H1 (cell line): Measurements from ENCODE around the gene SLC35F3. TPM values are rescaled to one million over a fixed set of nuclear protein-coding genes. Genes with fewer than 3 reads are reported as not detected.

ENCODE experiments used
- CTCF ChIA-PET: fragments of 300-600 bp; sonication (Branson Sonifier 250); formaldehyde crosslinking; loops from one replicate; lab custom pipeline; 2021; ENCODE audit not compliant: partially characterized antibody; lab: Charles Lee
- POLR2A ChIA-PET: fragments of 300-600 bp; sonication (Branson Sonifier 250); formaldehyde crosslinking; loops from one replicate; lab custom pipeline; 2021; ENCODE audit warnings: inconsistent platforms; ENCODE audit not compliant: partially characterized antibody; lab: Charles Lee
- DNase-seq, 2 experiments: peaks; one replicate each; pipeline versions ENCODE4 v3.0.0 to v3.0.0-alpha.2; 2010 to 2022; ENCODE audit warnings: low spot score in 2 of 2, low read depth in 1 of 2, mixed read lengths in 1 of 2
- FAIRE-seq: peaks from 2 replicates; lab custom pipeline; 2011; peaks lifted over from hg19 to GRCh38; lab: Jason Lieb, UNC
- H2AFZ ChIP-seq: 2 replicates; pipeline ENCODE4 v1.8.1; 2012; ENCODE audit warnings: low read length, inconsistent platforms
- H2AK5ac ChIP-seq: 2 replicates; pipeline ENCODE4 v1.6.1; 2013; ENCODE audit warnings: low read depth, low read length
- H2BK120ac ChIP-seq: replicated peaks from 2 replicates; pipeline ENCODE3; 2013; ENCODE audit warnings: low read depth, low read length, inconsistent platforms
- H2BK12ac ChIP-seq: 2 replicates; pipeline ENCODE4 v1.6.1; 2013; ENCODE audit warnings: low read depth, low read length
- H2BK15ac ChIP-seq: 2 replicates; pipeline ENCODE4 v1.6.1; 2013; ENCODE audit warnings: low read length
- H2BK20ac ChIP-seq: 2 replicates; pipeline ENCODE4 v1.6.1; 2013; ENCODE audit warnings: low read length
- H2BK5ac ChIP-seq: 2 replicates; pipeline ENCODE4 v1.6.1; 2013; ENCODE audit warnings: low read depth, low read length
- H3K14ac ChIP-seq: 2 replicates; pipeline ENCODE4 v1.6.1; 2013; ENCODE audit warnings: inconsistent platforms; ENCODE audit not compliant: insufficient read length
- H3K18ac ChIP-seq: 2 replicates; pipeline ENCODE4 v1.6.1; 2013; ENCODE audit warnings: low read length; ENCODE audit errors: extremely low read depth
- H3K23ac ChIP-seq: 2 replicates; pipeline ENCODE4 v1.6.1; 2013; ENCODE audit warnings: inconsistent platforms; ENCODE audit not compliant: insufficient read length
- H3K23me2 ChIP-seq: 2 replicates; pipeline ENCODE4 v1.6.1; 2013; ENCODE audit warnings: low read depth, low read length
- H3K27ac ChIP-seq: 2 replicates; pipeline ENCODE4 v1.6.1; 2011; ENCODE audit warnings: low read depth, low read length, inconsistent platforms
- H3K27me3 ChIP-seq, 4 experiments: replicated peaks in 1 of 4; 1 replicate in 1 of 4; 2 replicates in 3 of 4; pipeline versions ENCODE4 v1.6.1 to v1.8.1; 2011 to 2013; ENCODE audit warnings: low read length in 3 of 4, mild to moderate bottlenecking in 3 of 4, inconsistent platforms in 2 of 4, mixed read lengths in 2 of 4, moderate library complexity in 1 of 4; ENCODE audit not compliant: control insufficient read depth in 3 of 4, insufficient read depth in 3 of 4; ENCODE audit errors: extremely low read depth in 1 of 4
- H3K36me3 ChIP-seq, 4 experiments: 2 replicates each; pipeline versions ENCODE4 v1.6.1 to v1.8.1; 2011 to 2013; ENCODE audit warnings: mild to moderate bottlenecking in 4 of 4, low read length in 3 of 4, moderate library complexity in 2 of 4, control low read depth in 1 of 4, inconsistent platforms in 1 of 4; ENCODE audit not compliant: insufficient read depth in 4 of 4, control insufficient read depth in 2 of 4
- H3K4ac ChIP-seq: replicated peaks from 2 replicates; pipeline ENCODE3; 2013; ENCODE audit warnings: low read length, low read depth, mixed read lengths, inconsistent platforms; ENCODE audit not compliant: insufficient read length
- H3K4me1 ChIP-seq, 4 experiments: replicated peaks in 1 of 4; 1 replicate in 1 of 4; 2 replicates in 3 of 4; pipeline versions ENCODE4 v1.6.1 to v1.8.1; 2011 to 2013; ENCODE audit warnings: low read length in 3 of 4, inconsistent platforms in 2 of 4, mixed read lengths in 1 of 4; ENCODE audit not compliant: insufficient read depth in 4 of 4, control insufficient read depth in 3 of 4
- H3K4me2 ChIP-seq, 2 experiments: 2 replicates each; pipeline versions ENCODE4 v1.6.1 to v1.8.1; 2011 to 2013; ENCODE audit warnings: low read depth in 2 of 2, low read length in 2 of 2, control low read depth in 1 of 2, inconsistent platforms in 1 of 2, mild to moderate bottlenecking in 1 of 2; ENCODE audit not compliant: insufficient read depth in 1 of 2
- H3K4me3 ChIP-seq, 4 experiments: fragments of 200-600, 300-600 bp in 1 of 4; sonication (generic), shearing (Covaris generic), sonication (Bioruptor Twin) in 1 of 4; 2 replicates each; pipeline versions ENCODE4 v1.5.1 to v1.8.1; 2011 to 2016; ENCODE audit warnings: low read length in 4 of 4, low read depth in 3 of 4, control low read depth in 2 of 4, inconsistent platforms in 2 of 4, mild to moderate bottlenecking in 2 of 4, mixed read lengths in 1 of 4, moderate library complexity in 1 of 4; ENCODE audit not compliant: insufficient read depth in 2 of 4; ENCODE audit errors: extremely low read depth in 1 of 4
- H3K56ac ChIP-seq: replicated peaks from 2 replicates; pipeline ENCODE3; 2013; ENCODE audit warnings: low read depth, mild to moderate bottlenecking, mixed read lengths, low read length, inconsistent platforms; ENCODE audit not compliant: insufficient read length
- H3K79me1 ChIP-seq: 2 replicates; pipeline ENCODE4 v1.6.1; 2013; ENCODE audit warnings: low read depth, low read length, control low read depth
- H3K79me2 ChIP-seq, 2 experiments: 2 replicates each; pipeline versions ENCODE4 v1.6.1 to v1.8.1; 2012 to 2013; ENCODE audit warnings: low read length in 2 of 2, mild to moderate bottlenecking in 2 of 2, inconsistent platforms in 1 of 2; ENCODE audit not compliant: insufficient read depth in 2 of 2, control insufficient read depth in 1 of 2
- H3K9ac ChIP-seq, 4 experiments: replicated peaks in 1 of 4; 1 replicate in 1 of 4; 2 replicates in 3 of 4; pipeline versions ENCODE4 v1.6.1 to v1.8.1; 2011 to 2013; ENCODE audit warnings: low read depth in 3 of 4, low read length in 3 of 4, control low read depth in 2 of 4, mild to moderate bottlenecking in 2 of 4, moderate library complexity in 2 of 4, inconsistent platforms in 1 of 4; ENCODE audit errors: extremely low read depth in 1 of 4
- H3K9me3 ChIP-seq, 2 experiments: 2 replicates each; pipeline versions ENCODE4 v1.6.1 to v1.8.1; 2012 to 2013; ENCODE audit warnings: mild to moderate bottlenecking in 2 of 2, moderate library complexity in 2 of 2, control low read depth in 1 of 2, inconsistent platforms in 1 of 2, low read depth in 1 of 2, low read length in 1 of 2, mixed read lengths in 1 of 2; ENCODE audit not compliant: insufficient read depth in 2 of 2
- H4K20me1 ChIP-seq, 2 experiments: replicated peaks in 1 of 2; 2 replicates each; pipeline versions ENCODE3 to v1.8.1; 2011 to 2013; ENCODE audit warnings: inconsistent platforms in 2 of 2, low read length in 2 of 2, mild to moderate bottlenecking in 1 of 2; ENCODE audit not compliant: insufficient read depth in 2 of 2, control insufficient read depth in 1 of 2
- H4K5ac ChIP-seq: 2 replicates; pipeline ENCODE4 v1.6.1; 2013; ENCODE audit warnings: low read length, low read depth, mixed read lengths, inconsistent platforms; ENCODE audit not compliant: insufficient read length
- H4K8ac ChIP-seq: 2 replicates; pipeline ENCODE4 v1.8.0; 2013; ENCODE audit warnings: mild to moderate bottlenecking, moderate library complexity, low read length, inconsistent platforms; ENCODE audit not compliant: insufficient read depth; ENCODE audit errors: extremely low read depth
- H4K91ac ChIP-seq: replicated peaks from 2 replicates; pipeline ENCODE3; 2013; ENCODE audit warnings: low read length, mixed read lengths, inconsistent platforms; ENCODE audit not compliant: insufficient read length
- BACH1 ChIP-seq: IDR thresholded peaks from 2 replicates; pipeline ENCODE4 v1.6.1; 2012; ENCODE audit warnings: low read length, improper control_type of control experiment
- WGBS, 2 experiments: shearing (Covaris generic) in 1 of 2; methylation state at CpG; one replicate each; pipeline versions ENCODE4 v1.1.6 to v1.1.7; 2013 to 2015; ENCODE audit warnings: low lambda C conversion rate in 2 of 2, mixed read lengths in 2 of 2, inconsistent platforms in 1 of 2, low coverage in 1 of 2, missing lambda C conversion rate in 1 of 2; ENCODE audit not compliant: insufficient replicate concordance in 2 of 2, insufficient coverage in 1 of 2, insufficient read length in 1 of 2; ENCODE audit errors: extremely low coverage in 1 of 2, missing lambda C conversion rate in 1 of 2; 5-methylcytosine and 5-hydroxymethylcytosine counted together
- polyA plus RNA-seq, 7 experiments: library from polyadenylated mRNA; depleted of rRNA in 3 of 7; stranded (reverse) in 5 of 7; unstranded in 2 of 7; fragments of >200 nt in 5 of 7; fragments of 200-250 nt in 2 of 7; gene quantifications; 1 replicate in 5 of 7; 2 replicates in 1 of 7; 4 replicates in 1 of 7; pipeline versions ENCODE4 v1.2.1 to v1.2.3, GENCODE V29; 2011 to 2013; ENCODE audit warnings: missing spikeins in 2 of 7, mixed read lengths in 2 of 7
- total RNA-seq: library from RNA; stranded (reverse); fragmentation: NEBNext Ultra II Directional; extraction: Animal tissue kit (Norgen Biotek cat#: 25700); gene quantifications from 2 replicates; pipeline ENCODE4 v1.2.1, GENCODE V29; 2021

SLC35F3 gene
- total and polyA plus RNA-seq, 2 of the 8 experiments (the other 6 are each of a cell fraction or from before 2014, with no cell fraction given): 0.78 to 1.2 TPM

DNA sequence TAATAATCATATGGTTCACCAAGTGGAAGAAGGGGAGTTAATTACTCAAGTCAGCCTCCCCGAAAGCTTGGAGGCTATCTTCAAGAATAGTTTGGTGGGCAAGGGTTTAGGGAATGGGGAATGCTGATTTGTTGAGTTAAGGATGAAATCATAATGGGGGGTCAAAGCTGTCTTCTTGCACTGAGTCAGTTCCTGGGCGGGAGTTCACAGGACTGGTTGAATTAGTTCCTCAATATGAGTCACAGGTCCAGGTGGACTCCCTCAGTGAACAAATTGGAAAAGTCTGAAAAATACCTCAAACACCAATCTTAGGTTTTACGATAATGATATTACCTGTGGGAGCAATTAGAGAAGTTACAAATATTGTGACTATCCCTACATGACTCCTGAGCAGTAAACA is 353.6 kb downstream of the SLC35F3 start:
- H3K56ac ChIP-seq: no peak overlapping the region
- no peak overlapping the region for H3K23ac ChIP-seq
- no peak overlapping the region for H2BK15ac ChIP-seq
- no peak overlapping the region for H3K4me2 ChIP-seq
- no peaks in the 10 kb centered on the region; a peak in 1 of 7 replicates for H3K27me3 ChIP-seq
- H4K91ac ChIP-seq: no peak overlapping the region
- WGBS, 2 experiments: 90% methylated on average over 3 of the region's 3 CpGs; no CpG with 5 or more reads in 1 of the 2 experiments
- no peak overlapping the region for H2BK20ac ChIP-seq
- no peaks in the 10 kb centered on the region for H4K20me1 ChIP-seq
- no peak overlapping the region for H4K5ac ChIP-seq
- H3K18ac ChIP-seq: no peak overlapping the region
- no peak overlapping the region for H3K14ac ChIP-seq
- H3K4ac ChIP-seq: no peak overlapping the region
- H2BK5ac ChIP-seq: no peak overlapping the region
- TF ChIP-seq BACH1: no peak
- TF ChIP-seq, all 59 proteins: peak for 0
- Histone ChIP-seq H3K4me1 (peaks cover 0 to 5% (median 0%) of the 10 kb centered on the region in 4 experiments; a peak in 2 of 7 replicates), H4K8ac (no peak overlapping the region), H2BK12ac (no peak overlapping the region), H3K9ac (no peak overlapping the region), H2AFZ (no peak overlapping the region), H3K36me3 (no peaks in the 10 kb centered on the region), H2AK5ac (no peak overlapping the region), H3K79me2 (no peaks in the 10 kb centered on the region), H3K27ac (no peak overlapping the region), H2BK120ac (no peak overlapping the region), H3K79me1 (no peaks in the 10 kb centered on the region), H3K4me3 (no peak overlapping the region), H3K9me3 (no peaks in the 10 kb centered on the region), H3K23me2 (no peaks in the 10 kb centered on the region)
- FAIRE-seq: no peak
- CTCF ChIA-PET: interaction anchor here (0.6 to 2.5 kb wide), 4 partner anchors 18 to 1379 kb away, joined by 3 to 17 read pairs (median 6); no protein-coding TSS in a partner anchor
- no peak for DNase-seq
- POLR2A ChIA-PET: no interaction called here
